Ovary (tissue), 3 donors: ENCODE measurements around the gene AQP1.

ENCODE experiments used
- EP300 ChIP-seq: sonication (generic); formaldehyde crosslinking; IDR thresholded peaks from one replicate; pipeline ENCODE4 v1.6.1; 2017; ENCODE audit warnings: antibody characterized with exemption
- POLR2A ChIP-seq: fragments of 450-650 bp; IDR thresholded peaks from one replicate; pipeline ENCODE4 v1.6.1; 2017; ENCODE audit warnings: antibody characterized with exemption, mild to moderate bottlenecking, moderate library complexity
- TF ChIP-seq, protein P1 (sequence below), 3 donors: fragments of 450-650 bp in 2 of 3; fragments of 200-600 bp in 1 of 3; IDR thresholded peaks; one replicate each; pipeline versions ENCODE4 v1.5.1 to v1.8.0; 2016 to 2022; ENCODE audit warnings: antibody characterized with exemption in 3 of 3, mild to moderate bottlenecking in 1 of 3
- donor health status: DM: no; HTN: no; CAD: no.

GRCh38 chr7:30910411-30911073, 1.1 kb upstream of the AQP1 start:
- TF ChIP-seq, protein P1, sequence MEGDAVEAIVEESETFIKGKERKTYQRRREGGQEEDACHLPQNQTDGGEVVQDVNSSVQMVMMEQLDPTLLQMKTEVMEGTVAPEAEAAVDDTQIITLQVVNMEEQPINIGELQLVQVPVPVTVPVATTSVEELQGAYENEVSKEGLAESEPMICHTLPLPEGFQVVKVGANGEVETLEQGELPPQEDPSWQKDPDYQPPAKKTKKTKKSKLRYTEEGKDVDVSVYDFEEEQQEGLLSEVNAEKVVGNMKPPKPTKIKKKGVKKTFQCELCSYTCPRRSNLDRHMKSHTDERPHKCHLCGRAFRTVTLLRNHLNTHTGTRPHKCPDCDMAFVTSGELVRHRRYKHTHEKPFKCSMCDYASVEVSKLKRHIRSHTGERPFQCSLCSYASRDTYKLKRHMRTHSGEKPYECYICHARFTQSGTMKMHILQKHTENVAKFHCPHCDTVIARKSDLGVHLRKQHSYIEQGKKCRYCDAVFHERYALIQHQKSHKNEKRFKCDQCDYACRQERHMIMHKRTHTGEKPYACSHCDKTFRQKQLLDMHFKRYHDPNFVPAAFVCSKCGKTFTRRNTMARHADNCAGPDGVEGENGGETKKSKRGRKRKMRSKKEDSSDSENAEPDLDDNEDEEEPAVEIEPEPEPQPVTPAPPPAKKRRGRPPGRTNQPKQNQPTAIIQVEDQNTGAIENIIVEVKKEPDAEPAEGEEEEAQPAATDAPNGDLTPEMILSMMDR (IDR thresholded peaks at IDR 0.05), result no peak
- TF ChIP-seq POLR2A, result no peak
- TF ChIP-seq EP300, result no peak
